Stimulated activated CD4-positive, alpha-beta T cell treated with anti-CD3 and anti-CD28 coated beads, Interleukin-12 subunit alpha, Interleukin-12 subunit beta, amount 100 ng/mL, for 4 hours (primary cell): Measurements from ENCODE around the gene TCF7L2.

ENCODE experiments used
- DNase-seq: peaks from one replicate; pipeline ENCODE4 v3.0.0-alpha.2; 2020

Gene TCF7L2

GRCh38 chr10:113187063-113187777, 237.2 kb downstream of the TCF7L2 start:
- DNase-seq = no peak

DNA sequence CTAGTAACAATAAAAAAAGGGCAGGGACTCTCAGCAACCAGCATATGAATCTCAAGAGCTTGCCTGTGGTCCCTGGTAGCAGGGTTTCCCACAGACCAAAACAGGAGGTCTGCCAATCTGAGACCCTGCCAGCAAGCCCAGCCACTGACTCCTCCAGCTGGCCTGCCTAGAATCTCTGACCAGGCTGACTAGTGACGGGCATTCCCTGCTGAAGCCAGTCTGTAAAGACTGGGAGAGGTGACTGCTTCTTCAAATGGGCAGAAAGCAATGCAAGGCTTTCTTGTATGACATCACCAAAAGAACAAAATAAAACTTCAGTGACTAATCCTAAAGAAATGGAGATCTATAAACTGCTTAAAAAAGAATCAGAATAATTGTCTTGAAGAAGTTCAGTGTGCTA, 249.4 kb downstream of the TCF7L2 start:
- no peak for DNase-seq

GRCh38 chr10:113202011-113202410, 252.0 kb downstream of the TCF7L2 start:
- no peak for DNase-seq

DNA sequence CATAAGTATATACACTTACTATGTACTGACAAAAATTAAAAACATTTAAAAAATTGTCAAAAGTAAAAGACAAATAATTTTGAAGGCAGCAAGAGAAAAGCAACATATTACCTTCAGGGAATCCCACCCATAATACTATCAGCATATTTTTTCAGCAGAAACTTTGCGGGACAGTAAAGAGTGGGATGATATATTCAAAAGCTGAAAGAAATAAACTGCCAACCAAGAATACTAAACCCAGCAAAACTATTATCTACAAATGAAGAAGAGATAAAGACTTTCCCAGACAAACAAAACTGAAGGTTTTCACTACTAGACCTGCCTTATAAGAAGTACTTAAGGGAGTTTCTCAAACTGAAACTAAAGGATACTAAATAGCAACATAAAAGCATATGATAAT, 257.9 kb downstream of the TCF7L2 start:
- no peak for DNase-seq

- DNase-seq = no peak
These were observed 263.0 kb downstream of the TCF7L2 start for GRCh38 chr10:113213035-113213434.

DNA sequence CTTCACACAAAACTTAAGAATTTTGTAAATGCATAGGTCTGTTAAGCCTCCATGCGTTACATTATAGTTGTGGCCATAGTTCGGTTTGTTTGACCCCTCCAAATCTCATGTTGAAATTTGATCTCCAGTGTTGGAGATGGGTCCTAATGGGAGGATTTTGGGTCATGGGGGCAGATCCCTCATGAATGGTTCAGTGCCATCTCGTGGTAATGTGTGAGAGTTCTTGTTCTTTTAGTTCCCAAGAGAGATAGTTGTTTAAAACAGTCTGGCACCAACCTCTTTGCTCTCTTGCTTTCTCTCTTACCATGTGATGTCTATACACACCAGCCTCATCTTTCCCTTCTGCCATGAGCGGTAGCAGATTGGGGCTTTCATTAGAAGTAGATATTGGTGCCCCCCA, 264.3 kb downstream of the TCF7L2 start:
- DNase-seq = no peak

- DNase-seq = no peak
These were observed 266.1 kb downstream of the TCF7L2 start for GRCh38 chr10:113216102-113216501.
